Memory B cell (primary cell): Measurements from ENCODE around the gene SORBS1.

Experiments used
- ATAC-seq: fragments of 150-1000 bp; cut with Tn5 transposase; 2 replicates; pipeline ENCODE4 v1.10.0; 2021; ENCODE audit warnings: low read depth, mild to moderate bottlenecking, moderate library complexity
- DNase-seq, 2 donors: peaks; one replicate each; pipeline ENCODE4 v3.0.0; 2022; ENCODE audit warnings: low spot score in 2 of 2
- H3K27ac Mint-ChIP-seq: one replicate; pipeline ENCODE4 v1.8.0; 2022; ENCODE audit warnings: mild to moderate bottlenecking, moderate library complexity, mixed read lengths
- H3K27me3 Mint-ChIP-seq: one replicate; pipeline ENCODE4 v1.8.0; 2022; ENCODE audit warnings: mixed read lengths
- H3K36me3 Mint-ChIP-seq: one replicate; pipeline ENCODE4 v1.8.0; 2022; ENCODE audit warnings: mild to moderate bottlenecking, mixed read lengths
- H3K4me1 Mint-ChIP-seq: one replicate; pipeline ENCODE4 v1.8.0; 2022; ENCODE audit warnings: mixed read lengths
- H3K4me3 Mint-ChIP-seq: one replicate; pipeline ENCODE4 v1.8.0; 2022; ENCODE audit warnings: mild to moderate bottlenecking, moderate library complexity, mixed read lengths
- H3K9me3 Mint-ChIP-seq: one replicate; pipeline ENCODE4 v1.8.0; 2022; ENCODE audit warnings: mixed read lengths

SORBS1 gene

DNA sequence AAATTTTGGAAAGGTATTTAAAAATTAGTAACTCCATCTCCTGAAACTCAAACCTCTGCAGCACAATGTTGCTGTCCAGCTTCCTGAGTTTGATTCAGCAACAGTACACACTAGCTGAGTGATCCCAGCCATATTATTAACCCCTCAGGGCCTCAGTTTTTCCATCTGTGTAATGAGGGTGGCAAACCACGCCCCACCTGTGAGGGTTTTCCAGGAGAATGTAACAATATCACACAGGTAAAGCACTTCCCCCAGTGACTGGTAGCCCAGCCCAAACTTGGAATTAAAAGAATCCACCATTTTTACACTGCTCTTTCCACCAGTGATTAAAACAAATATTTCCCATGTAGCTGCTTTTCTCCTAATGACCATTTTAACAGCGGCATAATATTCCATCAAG, 122.4 kb downstream of the SORBS1 start:
- H3K4me1 Mint-ChIP-seq: no peaks in the 10 kb centered on the region
- no peaks in the 10 kb centered on the region for H3K36me3 Mint-ChIP-seq
- ATAC-seq: no peak

GRCh38 chr10:95437669-95438068, 123.5 kb downstream of the SORBS1 start:
- Mint-ChIP-seq H3K9me3 (no peaks in the 10 kb centered on the region), H3K27ac (no peak overlapping the region), H3K27me3 (peaks cover 4% of the 10 kb centered on the region), H3K4me3 (no peak overlapping the region), H3K36me3 (no peaks in the 10 kb centered on the region), H3K4me1 (no peaks in the 10 kb centered on the region)
- no peak for DNase-seq
- no peak for ATAC-seq

More for the DNA sequence above, 122.4 kb downstream of the SORBS1 start:
- no peak overlapping the region for H3K4me3 Mint-ChIP-seq
- H3K27ac Mint-ChIP-seq: no peak overlapping the region
- no peaks in the 10 kb centered on the region for H3K9me3 Mint-ChIP-seq
- no peak for DNase-seq
- H3K27me3 Mint-ChIP-seq: peaks cover 4% of the 10 kb centered on the region

- Mint-ChIP-seq H3K9me3 (no peaks in the 10 kb centered on the region), H3K27ac (no peak overlapping the region), H3K27me3 (peaks cover 8% of the 10 kb centered on the region), H3K36me3 (no peaks in the 10 kb centered on the region), H3K4me1 (peaks cover 6% of the 10 kb centered on the region), H3K4me3 (no peak overlapping the region)
- DNase-seq (no peak), ATAC-seq (no peak)
Observed at GRCh38 chr10:95435548-95436279, 125.5 kb downstream of the SORBS1 start.

GRCh38 chr10:95434583-95434982, 126.6 kb downstream of the SORBS1 start:
- peaks cover 10% of the 10 kb centered on the region for H3K27me3 Mint-ChIP-seq
- no peak for DNase-seq
- peaks cover 6% of the 10 kb centered on the region for H3K4me1 Mint-ChIP-seq
- ATAC-seq: no peak
- H3K4me3 Mint-ChIP-seq: no peak overlapping the region
- no peaks in the 10 kb centered on the region for H3K9me3 Mint-ChIP-seq
- no peaks in the 10 kb centered on the region for H3K36me3 Mint-ChIP-seq
- H3K27ac Mint-ChIP-seq: no peak overlapping the region

DNA sequence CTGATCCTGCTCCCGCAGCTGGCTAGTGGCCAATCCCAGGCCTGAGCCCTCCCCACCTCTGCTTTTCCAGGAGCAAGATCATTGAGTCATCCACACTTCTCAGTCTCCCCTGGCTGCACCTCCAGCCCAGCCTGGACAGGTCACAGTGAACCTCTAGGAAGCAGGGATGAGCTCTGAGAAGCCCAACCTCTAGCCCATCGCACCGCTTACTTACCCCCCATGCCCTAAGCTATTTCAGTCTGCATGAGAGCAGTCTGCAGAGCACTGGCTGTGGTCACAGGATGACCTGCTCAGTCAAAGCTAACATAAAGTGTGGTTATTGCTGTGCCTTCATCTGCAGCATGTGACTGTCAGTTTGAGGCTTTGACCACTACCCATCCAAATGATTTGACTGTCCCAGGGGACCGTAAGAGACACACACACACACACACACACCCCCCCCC, 129.2 kb downstream of the SORBS1 start:
- Mint-ChIP-seq H3K36me3 (no peaks in the 10 kb centered on the region), H3K27me3 (peaks cover 12% of the 10 kb centered on the region), H3K9me3 (no peaks in the 10 kb centered on the region), H3K27ac (no peak overlapping the region), H3K4me1 (peaks cover 6% of the 10 kb centered on the region), H3K4me3 (no peak overlapping the region)
- DNase-seq (no peak), ATAC-seq (peak; percentile 26)

- peak; percentile 32 to 58 for DNase-seq
- H3K27me3 Mint-ChIP-seq: peaks cover 12% of the 10 kb centered on the region
- peak; percentile 90 for ATAC-seq
- peaks cover 6% of the 10 kb centered on the region for H3K4me1 Mint-ChIP-seq
- no peaks in the 10 kb centered on the region for H3K9me3 Mint-ChIP-seq
- H3K27ac Mint-ChIP-seq: no peak overlapping the region
- H3K4me3 Mint-ChIP-seq: no peak overlapping the region
- H3K36me3 Mint-ChIP-seq: no peaks in the 10 kb centered on the region
Observed at GRCh38 chr10:95430231-95430951, 130.8 kb downstream of the SORBS1 start.

DNA sequence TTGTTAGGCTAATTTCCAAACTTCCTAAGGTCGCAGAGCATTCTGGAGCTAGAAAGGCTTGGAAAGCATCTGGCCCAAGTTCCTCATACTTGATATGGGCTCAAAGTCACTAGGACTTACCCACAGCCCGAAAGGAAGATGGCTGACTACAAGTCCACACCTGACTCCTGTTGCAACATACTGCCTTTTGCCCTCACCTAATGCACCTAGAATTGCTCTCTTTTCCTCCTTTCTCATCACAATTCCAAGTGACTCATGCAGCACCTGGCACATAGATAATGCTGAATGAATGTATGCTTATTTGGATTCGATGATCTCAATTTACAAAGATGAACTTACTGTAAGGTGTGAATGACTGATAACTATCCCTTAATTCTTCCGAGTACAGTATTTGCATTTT, 131.5 kb downstream of the SORBS1 start:
- no peak overlapping the region for H3K4me3 Mint-ChIP-seq
- ATAC-seq (no peak), DNase-seq (no peak)
- peaks cover 12% of the 10 kb centered on the region for H3K27me3 Mint-ChIP-seq
- peaks cover 6% of the 10 kb centered on the region for H3K4me1 Mint-ChIP-seq
- H3K36me3 Mint-ChIP-seq: no peaks in the 10 kb centered on the region
- no peaks in the 10 kb centered on the region for H3K9me3 Mint-ChIP-seq
- no peak overlapping the region for H3K27ac Mint-ChIP-seq

GRCh38 chr10:95428701-95429100, 132.5 kb downstream of the SORBS1 start:
- no peak overlapping the region for H3K4me3 Mint-ChIP-seq
- peaks cover 7% of the 10 kb centered on the region for H3K27me3 Mint-ChIP-seq
- peaks cover 6% of the 10 kb centered on the region for H3K4me1 Mint-ChIP-seq
- ATAC-seq (no peak), DNase-seq (no peak)
- H3K9me3 Mint-ChIP-seq: no peaks in the 10 kb centered on the region
- no peaks in the 10 kb centered on the region for H3K36me3 Mint-ChIP-seq
- no peak overlapping the region for H3K27ac Mint-ChIP-seq

DNA sequence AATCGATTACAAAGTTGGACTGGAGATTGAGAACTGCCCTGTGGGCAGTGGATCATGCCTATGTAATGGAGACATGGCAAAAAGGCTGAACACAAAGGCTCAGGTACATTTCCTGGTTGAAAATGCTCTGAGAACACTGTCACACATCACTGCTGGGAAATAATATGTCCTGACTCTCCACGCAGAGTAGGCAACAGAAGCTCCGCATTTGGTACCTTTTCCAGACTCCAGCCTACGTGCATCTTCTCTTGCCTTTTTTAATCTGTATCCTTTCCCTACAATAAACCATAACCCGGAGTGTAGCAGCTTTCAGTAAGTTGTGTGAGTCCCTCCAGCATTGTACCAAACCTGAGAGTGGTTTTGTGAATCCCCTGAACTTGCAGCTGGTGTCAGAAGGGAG, 134.7 kb downstream of the SORBS1 start:
- ATAC-seq: no peak
- no peaks in the 10 kb centered on the region for H3K36me3 Mint-ChIP-seq
- no peak overlapping the region for H3K27ac Mint-ChIP-seq
- H3K4me3 Mint-ChIP-seq: no peak overlapping the region
- peaks cover 11% of the 10 kb centered on the region for H3K27me3 Mint-ChIP-seq
- peaks cover 2% of the 10 kb centered on the region for H3K4me1 Mint-ChIP-seq
- DNase-seq: no peak
- H3K9me3 Mint-ChIP-seq: no peaks in the 10 kb centered on the region

- H3K36me3 Mint-ChIP-seq: no peaks in the 10 kb centered on the region
- DNase-seq (no peak), ATAC-seq (no peak)
- H3K4me3 Mint-ChIP-seq: no peak overlapping the region
- peaks cover 7% of the 10 kb centered on the region for H3K27me3 Mint-ChIP-seq
- no peak overlapping the region for H3K27ac Mint-ChIP-seq
- H3K4me1 Mint-ChIP-seq: no peaks in the 10 kb centered on the region
- no peaks in the 10 kb centered on the region for H3K9me3 Mint-ChIP-seq
Observed at GRCh38 chr10:95425592-95426465, 135.3 kb downstream of the SORBS1 start.

DNA sequence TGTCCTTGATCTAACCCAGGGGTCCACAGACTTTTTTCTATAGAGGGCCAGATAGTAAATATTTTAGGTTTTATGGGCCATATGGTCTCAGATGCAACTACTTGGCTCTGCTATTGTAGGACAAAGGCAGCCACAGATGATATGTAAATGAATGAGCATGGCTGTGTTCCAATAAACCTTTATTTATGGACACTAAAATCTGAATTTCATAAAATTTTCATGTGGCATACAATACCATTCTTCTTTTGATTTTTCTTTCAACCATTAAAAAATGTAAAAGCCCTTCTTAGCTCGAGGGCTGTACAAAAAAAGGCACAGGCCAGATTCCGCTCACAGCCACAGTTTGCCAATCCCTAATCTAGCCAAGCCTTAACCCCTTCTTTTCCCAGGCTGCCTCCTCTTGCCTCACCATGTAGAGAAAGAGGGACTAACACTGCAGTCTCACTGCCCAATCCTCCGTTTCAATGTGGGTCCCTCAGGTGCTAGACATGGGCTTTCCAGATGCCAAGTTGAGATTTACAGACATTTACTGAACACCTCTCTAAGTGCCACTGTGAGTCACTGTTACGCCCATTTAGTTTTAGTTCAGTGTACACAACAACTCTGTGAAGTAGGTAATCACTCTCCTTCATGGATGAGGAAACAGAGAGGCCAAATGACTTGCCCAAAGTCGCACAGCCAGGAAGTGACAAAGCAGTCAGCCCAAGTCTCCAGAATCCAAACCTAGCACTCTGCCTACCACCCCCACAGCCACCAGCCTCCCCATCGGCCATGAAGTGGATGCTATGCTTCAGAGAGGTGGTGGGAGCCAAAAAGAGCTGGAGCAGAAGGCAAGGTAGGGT, 137.8 kb downstream of the SORBS1 start:
- peaks cover 6% of the 10 kb centered on the region for H3K27me3 Mint-ChIP-seq
- H3K27ac Mint-ChIP-seq: no peak overlapping the region
- no peak overlapping the region for H3K4me3 Mint-ChIP-seq
- no peak for ATAC-seq
- no peak for DNase-seq
- H3K36me3 Mint-ChIP-seq: no peaks in the 10 kb centered on the region
- no peaks in the 10 kb centered on the region for H3K9me3 Mint-ChIP-seq
- H3K4me1 Mint-ChIP-seq: no peaks in the 10 kb centered on the region

GRCh38 chr10:95422233-95422632, 138.9 kb downstream of the SORBS1 start:
- no peak for ATAC-seq
- Mint-ChIP-seq H3K27ac (no peak overlapping the region), H3K27me3 (peaks cover 5% of the 10 kb centered on the region), H3K9me3 (no peaks in the 10 kb centered on the region), H3K4me1 (no peaks in the 10 kb centered on the region), H3K4me3 (no peak overlapping the region), H3K36me3 (no peaks in the 10 kb centered on the region)
- no peak for DNase-seq

GRCh38 chr10:95421782-95422181, 139.4 kb downstream of the SORBS1 start:
- no peak for DNase-seq
- Mint-ChIP-seq H3K4me1 (no peaks in the 10 kb centered on the region), H3K27me3 (peaks cover 3% of the 10 kb centered on the region), H3K4me3 (no peak overlapping the region), H3K27ac (no peak overlapping the region), H3K36me3 (no peaks in the 10 kb centered on the region), H3K9me3 (no peaks in the 10 kb centered on the region)
- ATAC-seq: no peak
